ENCODE measurements around the gene MARCO. TPM values are rescaled to one million over a fixed set of nuclear protein-coding genes. Genes with fewer than 3 reads are reported as not detected.
"Not testable (repeated sequence)": the region's sequence is repeated elsewhere in the genome, so short reads cannot be mapped to it uniquely, and the experiment has no call there.

MARCO gene
- polyA plus RNA-seq, 1 donor = 1.4 TPM

- DNase-seq = no peak
Observed at GRCh38 chr2:118974103-118974993, 32.4 kb downstream of the MARCO start.

GRCh38 chr2:118975133-118975532 lies 33.1 kb downstream of the MARCO start:
- DNase-seq = no peak

GRCh38 chr2:118978064-118978463 lies 36.1 kb downstream of the MARCO start:
- DNase-seq = no peak

DNA sequence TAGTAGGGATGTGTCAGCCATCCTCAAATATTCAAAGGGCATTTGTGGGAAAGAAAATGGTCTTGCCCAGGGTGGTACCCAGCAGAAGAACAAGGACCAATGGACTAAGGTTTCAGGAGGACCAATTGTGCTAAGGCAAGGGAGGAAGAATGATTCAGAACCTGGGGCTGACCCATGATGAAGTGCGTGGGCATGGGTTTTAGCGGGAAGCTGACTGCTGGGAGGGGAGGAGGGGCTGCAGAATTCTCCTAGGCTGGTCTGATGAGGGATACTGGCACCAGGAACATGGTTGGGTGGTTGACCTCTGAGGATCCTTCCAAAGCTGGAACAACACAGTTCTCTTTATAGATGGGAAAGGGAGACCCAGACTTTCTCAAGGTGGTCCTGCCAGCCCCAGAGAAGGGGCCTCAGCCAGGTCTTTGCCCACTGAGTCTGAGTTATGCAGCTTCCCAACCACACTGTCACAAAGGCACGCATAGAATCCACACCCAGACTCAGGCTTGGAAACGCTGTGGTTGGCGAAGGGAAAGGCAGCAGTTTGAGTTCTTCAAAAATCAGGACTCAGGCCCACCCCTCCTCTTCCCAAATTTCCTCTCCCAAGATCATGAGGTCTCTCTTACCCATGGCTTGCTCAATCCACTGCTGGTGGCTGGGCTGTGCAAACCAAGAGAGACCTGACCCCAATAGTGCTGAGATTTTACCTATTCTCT lies 37.3 kb downstream of the MARCO start:
- DNase-seq = no peak

DNA sequence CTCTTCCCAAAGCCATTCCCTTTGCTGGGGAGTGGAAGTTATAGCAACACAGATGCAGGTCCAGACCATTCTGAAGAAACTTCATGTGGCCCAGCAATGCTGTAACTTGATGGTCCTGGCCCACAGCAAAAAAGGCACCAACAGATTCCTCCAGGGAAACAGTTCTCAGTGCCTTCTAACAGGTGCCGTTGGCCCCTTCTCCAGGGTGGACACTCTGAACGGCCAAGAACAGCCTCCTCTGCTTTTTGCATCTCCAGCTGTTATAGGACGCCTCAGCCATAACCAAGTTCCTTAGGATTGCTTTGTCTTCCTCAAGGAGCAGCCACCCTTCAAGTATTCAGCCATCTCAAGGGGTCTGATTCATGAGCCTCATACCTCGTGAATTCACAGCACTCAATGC lies 38.0 kb downstream of the MARCO start:
- DNase-seq = no peak

DNA sequence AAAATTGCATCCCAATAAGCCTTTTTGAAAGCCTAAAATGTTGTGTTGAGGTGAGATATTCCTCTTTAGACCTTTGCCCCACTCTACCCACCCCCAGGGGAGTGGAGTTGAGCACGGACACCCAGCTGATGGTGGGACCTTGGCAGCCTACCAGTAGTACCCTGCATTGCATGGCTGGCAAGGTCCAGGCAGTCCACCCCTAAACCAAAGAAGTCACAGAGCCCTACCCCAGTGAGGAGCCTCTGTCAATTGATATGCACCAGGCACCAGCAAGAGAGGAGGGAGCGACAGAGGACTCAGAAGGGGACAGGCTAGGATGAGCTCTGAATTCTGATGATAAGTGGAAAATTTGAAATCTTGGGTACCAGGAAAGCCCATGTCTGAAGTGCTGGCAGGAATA lies 38.6 kb downstream of the MARCO start:
- DNase-seq = no peak

GRCh38 chr2:118981632-118982031 lies 39.6 kb downstream of the MARCO start:
- no peak for DNase-seq

- DNase-seq = no peak
Observed at GRCh38 chr2:118982039-118982438, 40.0 kb downstream of the MARCO start.

- DNase-seq = no peak
Observed at GRCh38 chr2:118983133-118983532, 41.1 kb downstream of the MARCO start.

DNA sequence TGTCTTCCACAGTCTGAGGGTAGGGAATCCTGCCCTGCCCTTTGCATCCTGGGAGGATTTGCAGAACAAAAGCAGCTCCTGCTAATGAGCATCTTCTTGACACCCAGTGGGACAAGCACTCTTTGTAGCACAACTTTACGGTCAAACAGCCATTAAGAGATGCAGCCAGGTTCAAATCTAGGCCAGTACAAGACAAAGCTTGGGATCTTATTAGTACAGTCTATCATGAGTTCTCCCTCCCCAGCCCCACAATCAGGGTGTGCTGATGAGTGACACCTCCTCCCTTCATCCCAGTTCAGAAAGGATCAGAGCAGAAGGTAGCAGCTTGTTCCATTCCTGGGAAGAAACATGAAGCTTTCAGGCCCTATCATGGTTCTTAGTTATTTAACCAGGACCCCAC lies 41.9 kb downstream of the MARCO start:
- no peak for DNase-seq

DNA sequence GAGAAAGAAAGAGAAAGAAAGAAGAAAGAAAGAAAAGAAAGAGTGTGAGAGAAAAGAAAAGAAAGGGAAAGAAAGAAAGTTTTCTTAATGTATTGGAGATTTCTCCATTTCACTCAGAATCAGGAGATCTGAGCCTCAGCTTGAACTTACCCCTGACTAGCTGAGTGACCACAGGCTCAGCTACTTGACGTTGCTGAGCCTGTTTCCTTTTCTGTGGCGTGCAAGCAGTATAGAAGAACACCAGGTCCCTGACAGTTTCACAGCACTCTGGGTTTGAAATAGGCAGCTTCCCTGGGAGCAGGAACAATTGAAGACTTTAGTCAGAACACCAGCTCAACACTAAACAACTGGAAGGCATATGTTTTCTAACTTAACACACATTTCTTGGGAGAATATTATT lies 44.7 kb downstream of the MARCO start:
- no peak for DNase-seq

- DNase-seq = no peak
Observed at GRCh38 chr2:118987886-118988285, 45.9 kb downstream of the MARCO start.

DNA sequence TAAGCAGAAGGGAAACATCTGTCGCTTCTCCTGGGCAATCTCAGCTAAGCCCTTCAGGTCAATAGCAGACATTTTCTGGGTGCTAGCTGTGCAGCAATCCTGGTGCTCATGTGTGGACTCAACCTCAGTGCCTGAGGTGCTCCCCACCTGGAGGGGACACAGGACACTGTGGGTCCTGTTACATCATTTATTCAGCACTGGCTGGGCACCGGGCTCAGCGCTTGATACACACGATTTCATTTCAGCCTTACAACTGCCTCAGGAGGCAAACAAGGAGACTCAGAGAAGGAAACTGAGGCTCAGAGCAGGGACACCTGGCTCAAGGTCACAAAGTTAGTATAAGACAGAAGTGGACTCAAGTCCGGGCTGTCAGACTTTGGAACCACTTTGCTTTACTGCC lies 46.7 kb downstream of the MARCO start:
- no peak for DNase-seq

DNA sequence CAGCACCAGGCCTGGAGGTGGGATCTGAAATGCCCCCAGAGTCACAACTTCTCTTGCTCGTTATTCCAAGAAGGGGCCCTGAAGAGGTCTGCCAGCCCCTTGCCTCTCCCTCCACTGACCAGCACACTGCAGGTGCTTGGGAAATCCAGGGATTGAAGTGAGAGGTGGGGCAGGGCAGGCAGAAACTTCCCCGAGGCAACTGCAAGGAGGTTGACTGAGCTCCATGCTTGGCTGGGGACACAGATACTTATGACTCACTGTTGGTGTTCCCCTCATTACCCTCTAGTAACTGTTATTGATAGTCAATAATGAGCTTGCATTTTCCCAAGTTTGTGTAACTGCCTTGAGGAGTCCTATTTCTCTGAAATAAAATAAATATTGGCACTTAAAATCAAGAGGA lies 47.5 kb downstream of the MARCO start:
- DNase-seq = no peak

- no peak for DNase-seq
Observed at GRCh38 chr2:118990757-118991545, 49.0 kb downstream of the MARCO start.

DNA sequence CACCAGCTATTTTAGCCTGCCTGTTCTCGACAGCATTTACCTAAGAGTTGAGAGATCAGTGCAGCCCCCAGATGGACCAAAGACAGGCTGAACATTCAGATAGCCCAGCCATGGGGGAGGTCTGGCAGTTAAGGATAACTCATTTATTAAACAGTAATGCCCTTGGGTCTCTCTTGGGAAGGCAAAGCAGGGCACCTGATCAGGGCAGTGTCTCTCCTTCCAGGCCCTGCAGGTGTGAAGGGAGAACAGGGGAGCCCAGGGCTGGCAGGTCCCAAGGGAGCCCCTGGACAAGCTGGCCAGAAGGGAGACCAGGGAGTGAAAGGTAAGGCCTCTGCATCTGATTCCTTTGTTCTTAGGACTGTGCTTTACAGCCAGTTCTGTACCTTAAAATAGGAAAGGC lies 49.6 kb downstream of the MARCO start:
- DNase-seq = no peak

DNA sequence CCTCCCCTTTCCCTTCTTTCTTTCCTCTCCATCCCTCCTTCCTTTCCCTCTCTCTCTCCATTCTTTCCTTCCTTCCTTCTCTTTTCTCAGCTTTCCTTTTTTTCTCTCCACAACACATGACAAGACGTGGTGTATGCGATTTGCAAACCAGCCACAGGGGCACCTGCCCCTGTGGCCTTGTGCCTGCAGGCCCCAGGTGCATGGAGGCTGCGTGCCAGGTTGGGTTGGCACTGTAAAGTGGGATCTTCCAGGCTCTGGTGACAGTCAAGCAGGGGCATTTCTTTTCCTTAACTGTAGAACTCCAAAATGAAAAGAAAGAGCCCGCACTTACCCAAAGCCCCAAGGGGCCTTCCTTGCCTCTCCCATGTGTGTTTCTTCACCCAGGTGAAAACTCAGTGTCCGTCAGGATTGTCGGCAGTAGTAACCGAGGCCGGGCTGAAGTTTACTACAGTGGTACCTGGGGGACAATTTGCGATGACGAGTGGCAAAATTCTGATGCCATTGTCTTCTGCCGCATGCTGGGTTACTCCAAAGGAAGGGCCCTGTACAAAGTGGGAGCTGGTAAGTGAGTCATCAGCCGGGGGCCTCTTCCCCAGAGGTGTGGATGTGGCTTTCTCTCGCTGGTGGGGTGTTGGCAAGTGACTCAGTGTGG lies 50.9 kb downstream of the MARCO start:
- no peak for DNase-seq

- no peak for DNase-seq
Observed at GRCh38 chr2:118993392-118993752, 51.4 kb downstream of the MARCO start.

- no peak for DNase-seq
Observed at GRCh38 chr2:118994172-118994700, 52.2 kb downstream of the MARCO start.

DNA sequence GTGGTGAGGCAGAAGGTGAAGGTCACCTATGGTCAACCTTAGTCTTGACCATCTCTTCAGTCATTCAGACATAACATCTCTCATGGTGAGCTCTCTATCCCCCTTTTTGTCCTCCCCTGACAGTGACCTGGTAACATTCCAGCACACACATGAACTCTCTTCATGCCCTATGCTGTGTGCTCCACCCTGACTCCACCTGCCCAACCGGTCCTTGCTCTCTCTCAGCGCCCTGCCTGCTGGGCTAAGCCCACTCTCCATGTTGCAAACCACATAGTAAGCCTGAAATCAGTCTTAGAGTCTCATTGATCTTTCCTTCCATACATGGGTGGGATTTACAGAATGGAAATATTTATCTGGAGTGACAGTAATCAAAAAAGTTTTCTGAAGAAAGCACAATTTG lies 52.8 kb downstream of the MARCO start:
- DNase-seq = no peak

- DNase-seq = not testable (repeated sequence)
Observed at GRCh38 chr2:119003856-119004255, 61.9 kb downstream of the MARCO start.

- no peak for DNase-seq
Observed at GRCh38 chr2:119004602-119005001, 62.6 kb downstream of the MARCO start.
